Measurements from ENCODE around the gene GABRB2.
"Not testable (repeated sequence)": the region's sequence is repeated elsewhere in the genome, so short reads cannot be mapped to it uniquely, and the experiment has no call there.

Gene GABRB2

DNA sequence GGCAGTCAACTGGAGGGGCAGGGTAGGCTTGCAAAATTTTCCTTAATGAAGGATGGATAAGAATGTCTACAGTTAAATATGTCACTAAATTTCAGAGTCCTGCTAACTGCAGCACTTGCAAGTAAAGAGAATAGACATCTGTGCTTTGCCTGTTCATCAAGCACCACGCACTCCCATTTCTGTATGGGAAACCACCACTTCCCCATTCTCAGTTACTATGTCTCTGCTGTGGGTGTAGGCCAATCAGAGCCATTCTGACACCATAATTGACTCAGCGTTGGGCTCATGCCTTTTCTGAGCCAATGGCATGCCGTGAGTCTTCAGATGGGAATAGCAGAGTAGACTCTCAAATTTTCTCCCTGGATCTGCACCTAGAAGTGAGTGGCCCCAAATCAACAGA is 247.5 kb downstream of the GABRB2 start:
- no peak for DNase-seq (ENCODE audit: low read depth)

DNA sequence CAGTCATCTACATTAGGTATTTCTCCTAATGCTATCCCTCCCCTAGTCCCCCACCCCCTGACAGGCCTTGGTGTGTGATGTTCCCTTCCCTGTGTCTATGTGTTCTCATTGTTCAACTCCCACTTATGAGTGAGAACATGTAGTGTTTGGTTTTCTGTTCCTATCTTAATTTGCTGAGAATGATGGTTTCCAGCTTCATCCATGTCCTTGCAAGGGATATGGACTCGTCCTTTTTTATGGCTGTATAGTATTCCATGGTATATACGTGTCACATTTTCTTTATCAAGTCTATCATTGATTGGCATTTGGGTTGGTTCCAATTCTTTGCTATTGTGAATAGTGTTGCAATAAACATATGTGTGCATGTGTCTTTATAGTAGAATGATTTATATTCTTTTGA is 249.1 kb downstream of the GABRB2 start:
- DNase-seq (ENCODE audit: low read depth) = not testable (repeated sequence)

DNA sequence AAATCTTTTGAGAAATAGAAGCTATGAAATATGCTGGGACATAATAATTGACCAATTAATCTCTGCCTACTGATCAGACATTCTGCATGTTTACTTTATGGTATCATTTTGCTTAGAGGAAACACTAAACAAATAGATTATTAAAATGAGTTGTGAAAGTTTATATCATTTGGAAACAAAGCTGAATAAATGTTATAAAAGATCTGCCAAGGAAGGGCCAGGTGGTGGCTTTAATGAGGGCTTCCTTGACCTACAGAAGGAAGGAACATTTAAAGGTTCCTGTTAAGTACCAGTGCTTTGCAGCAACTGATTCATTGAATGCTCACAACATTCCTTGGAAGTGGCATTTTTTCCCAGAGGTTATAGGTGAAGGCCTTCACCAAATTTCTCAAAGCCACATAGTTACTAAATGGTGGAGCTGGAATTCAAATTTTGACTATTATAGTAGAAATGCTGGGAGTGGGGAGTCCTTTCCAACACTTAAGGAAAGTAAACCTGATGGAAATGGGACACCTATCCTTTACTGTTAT is 250.7 kb downstream of the GABRB2 start:
- no peak for DNase-seq (ENCODE audit: low read depth)

DNA sequence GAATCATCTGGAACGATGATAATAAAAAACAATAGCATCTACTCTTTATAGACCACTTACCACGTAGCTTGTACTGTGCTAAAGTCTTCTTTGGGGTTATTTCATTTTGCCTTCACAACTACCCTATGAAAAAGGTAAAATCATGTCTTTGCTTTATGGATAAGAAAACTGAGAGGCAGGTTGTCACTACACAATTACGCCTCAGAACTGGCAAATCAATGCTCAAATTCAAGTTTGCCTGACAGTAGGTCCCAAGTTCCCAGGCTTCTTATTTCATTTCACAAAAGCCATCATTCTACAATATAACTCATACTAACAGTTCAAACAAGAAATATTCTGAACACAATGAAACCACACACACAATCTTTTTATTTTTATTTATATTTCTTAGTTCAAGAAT is 258.5 kb downstream of the GABRB2 start:
- no peak for DNase-seq (ENCODE audit: low read depth)

DNA sequence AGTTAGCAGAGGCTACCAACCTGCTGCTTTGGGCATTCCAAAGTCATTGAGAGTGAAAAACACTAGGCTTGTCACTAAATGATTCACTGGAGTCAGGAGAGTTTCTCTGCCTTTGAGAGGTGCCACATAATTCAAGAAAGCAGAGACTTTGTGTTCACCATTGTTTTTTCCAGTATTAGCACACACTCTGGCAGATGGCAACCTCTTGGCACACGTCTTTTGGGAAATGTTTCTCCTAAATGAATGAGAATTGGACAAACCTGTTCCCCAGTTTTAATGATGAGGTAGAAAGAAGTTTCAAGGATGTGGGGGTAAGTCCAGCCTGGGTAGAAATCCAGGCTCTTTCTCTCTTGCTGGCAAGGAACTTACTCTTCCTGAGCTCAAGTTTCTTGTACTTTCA is 259.1 kb downstream of the GABRB2 start:
- DNase-seq (ENCODE audit: low read depth) = no peak

DNA sequence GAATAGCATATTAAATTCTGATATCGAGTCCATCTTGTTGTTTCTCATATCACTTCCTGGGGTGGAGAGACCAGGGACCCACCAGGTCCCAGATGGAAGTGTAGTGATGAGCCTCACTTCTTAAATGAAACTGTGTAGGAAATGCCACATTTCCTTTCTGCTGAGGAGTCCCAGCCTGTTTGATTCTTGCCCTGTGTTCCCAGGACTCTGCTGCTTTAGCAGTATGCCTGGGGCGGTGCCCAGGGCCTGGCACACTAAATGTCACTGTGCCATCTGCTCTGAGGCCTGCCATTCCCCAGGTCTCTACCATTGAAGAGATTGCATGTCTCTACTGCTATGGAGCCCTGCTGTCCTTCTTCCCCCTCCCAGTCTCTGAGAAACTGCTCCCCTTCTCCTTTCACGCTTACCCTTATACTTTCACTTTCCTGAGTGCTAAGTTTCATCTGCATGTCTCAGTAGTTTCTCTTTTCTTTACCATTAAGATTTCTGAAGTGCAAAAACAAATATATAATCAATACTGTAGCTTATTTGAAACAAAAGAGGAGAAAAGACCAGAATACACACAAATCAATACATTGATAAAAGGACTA is 260.4 kb downstream of the GABRB2 start:
- DNase-seq (ENCODE audit: low read depth) = no peak

DNA sequence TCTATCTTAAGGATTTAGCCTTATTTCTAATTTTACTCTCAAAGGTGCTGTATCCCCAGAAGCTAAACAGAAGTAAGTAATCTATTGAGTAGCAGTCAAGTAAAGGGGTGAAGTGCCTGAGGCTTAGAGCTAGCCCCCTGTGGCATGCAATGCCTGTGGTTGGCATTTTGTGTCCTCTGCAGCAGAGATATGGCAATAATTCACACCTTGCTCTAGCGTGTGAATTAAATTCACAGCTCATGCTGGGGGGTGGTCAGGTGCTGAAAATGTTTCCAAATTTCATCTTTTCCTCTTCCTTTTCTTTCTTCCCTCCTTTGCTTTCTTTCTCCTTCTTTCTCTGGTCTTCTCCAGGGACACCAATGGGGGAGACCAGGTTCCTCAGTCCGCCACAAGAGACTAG is 262.1 kb downstream of the GABRB2 start:
- DNase-seq (ENCODE audit: low read depth) = no peak

DNA sequence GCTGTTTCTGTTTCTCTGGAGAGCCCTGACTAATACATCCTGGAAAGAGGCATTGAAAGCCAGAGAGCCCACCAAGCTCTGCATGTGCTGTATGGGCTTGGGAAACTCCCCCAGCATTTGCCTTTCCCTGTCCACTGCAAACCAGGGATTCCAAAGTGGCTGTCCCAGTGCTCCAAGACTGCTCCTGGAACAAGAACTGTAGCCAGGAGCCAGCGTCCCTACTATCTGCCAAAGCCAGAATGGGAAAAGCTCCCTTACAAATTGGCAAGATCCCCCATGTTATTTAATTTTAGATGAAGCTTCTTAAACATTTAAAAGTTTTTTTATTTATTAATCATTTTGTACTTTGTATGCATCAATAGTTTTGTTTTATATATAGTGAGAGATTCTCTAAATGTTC is 263.2 kb downstream of the GABRB2 start:
- DNase-seq (ENCODE audit: low read depth) = no peak

DNA sequence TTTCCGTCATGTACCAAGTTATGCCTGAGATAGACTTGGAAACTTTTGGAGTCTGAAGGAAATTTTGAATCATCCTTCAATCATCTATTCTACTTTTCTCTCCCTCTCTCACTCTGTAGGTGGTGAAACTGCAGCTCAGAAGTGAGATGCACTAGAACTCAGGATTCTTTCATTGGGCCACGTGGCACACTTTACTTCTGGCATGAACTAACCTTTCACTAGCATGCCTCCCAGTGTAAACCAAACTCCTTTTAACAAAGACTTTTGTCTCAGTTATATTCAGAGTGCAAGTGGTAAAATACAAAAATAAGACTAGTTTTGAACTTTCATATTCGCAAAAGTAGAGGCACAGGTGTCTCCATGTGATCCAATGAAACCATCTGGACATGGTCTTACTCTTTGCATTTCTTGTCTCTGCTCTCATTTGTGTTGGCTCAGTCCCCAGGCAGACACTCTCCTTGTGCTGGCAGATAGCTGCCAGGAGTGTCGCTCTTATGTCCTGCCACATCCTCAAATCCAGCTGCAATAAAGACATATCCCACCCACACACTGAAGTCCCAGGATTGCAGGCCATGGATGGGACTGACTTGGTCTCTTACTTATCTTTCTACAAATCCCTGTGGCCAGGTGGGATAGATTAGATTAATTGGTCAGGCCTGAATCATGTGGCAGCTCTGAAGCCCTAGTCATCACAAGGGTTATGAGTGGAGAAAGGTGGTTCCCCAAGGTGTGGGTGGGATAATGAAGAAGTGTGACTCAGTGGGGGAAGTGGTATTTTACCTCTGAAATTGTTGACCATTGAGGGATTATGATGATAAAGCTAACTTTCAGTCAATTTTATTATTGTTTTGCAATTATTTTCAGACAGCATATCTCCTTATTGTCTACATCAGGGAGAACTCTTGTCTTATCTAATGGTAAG is 267.5 kb downstream of the GABRB2 start:
- no peak for DNase-seq (ENCODE audit: low read depth)

DNA sequence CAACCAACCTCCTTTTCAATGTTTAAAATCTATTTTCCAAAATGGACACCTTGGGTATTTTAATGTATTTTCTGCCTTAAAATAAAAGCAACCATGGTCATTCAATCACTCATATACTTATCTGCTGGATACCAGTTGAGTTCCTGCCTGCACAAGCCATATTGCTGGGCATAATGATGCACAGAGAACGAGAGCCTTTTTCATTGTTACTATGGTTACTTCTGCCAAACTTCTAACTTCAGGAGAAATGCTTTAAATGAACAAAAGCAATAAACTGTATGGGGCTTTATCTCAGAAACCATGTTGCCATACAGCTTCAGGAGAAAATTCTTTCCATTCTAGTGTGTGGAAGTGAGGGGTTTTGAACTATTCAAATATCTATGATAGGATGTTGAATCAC is 269.5 kb downstream of the GABRB2 start:
- no peak for DNase-seq (ENCODE audit: low read depth)

DNA sequence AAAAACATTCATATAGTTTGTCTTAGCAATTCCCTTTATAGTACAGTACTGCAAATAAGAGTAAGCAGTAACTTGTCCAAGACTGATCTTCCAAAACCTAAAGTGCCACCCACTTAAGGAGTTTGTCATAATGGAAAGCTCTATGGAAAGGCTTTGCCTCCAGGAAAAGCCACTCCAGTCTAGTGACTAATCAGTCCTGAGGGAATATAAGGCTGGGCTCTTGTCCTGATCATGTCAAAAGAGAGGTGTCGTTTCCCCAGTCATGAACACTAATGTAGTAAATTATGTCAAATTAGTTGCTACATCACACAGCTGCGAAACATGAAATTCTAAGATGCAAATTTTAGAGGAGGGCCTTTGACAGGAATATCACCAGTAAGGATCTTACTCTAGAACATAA is 271.6 kb downstream of the GABRB2 start:
- no peak for DNase-seq (ENCODE audit: low read depth)

DNA sequence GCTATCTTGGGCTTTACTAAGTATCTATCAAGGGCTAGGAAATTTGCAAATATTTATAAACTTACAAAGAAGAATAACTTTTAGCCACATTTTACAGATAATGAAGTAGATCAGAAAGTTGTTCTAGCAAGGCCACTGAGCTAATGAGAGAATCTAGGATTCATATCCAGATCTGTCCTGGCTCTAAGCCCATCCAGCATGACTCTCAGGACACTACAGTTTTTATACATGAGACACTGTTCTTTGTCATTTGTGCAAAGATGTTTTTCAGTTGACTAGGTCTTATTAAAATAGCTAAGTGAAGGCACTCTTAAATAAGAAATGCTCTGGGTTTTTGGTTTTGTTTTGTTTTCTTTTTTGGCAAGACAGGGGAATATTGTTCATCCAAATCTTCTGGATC is 273.1 kb downstream of the GABRB2 start:
- DNase-seq (ENCODE audit: low read depth) = no peak

DNA sequence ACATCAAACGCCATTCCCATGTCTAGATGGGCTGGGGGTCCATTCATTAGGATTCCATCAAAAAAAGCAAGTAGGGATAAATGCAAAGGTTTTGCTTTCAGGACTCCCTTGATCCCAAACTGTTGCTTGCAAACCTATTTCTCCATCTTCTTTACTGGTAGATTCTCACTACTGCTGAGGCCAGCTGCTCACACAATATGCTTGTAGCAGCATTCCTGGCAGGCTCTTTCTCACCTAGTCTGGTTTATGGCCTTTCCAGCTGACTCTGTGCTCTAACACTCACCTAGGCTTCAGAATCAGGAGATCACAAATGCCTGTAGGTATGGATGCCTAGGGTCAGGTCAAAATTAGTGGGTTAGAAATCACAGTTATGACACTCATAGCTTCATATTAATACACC is 274.7 kb downstream of the GABRB2 start:
- DNase-seq (ENCODE audit: low read depth) = no peak

DNA sequence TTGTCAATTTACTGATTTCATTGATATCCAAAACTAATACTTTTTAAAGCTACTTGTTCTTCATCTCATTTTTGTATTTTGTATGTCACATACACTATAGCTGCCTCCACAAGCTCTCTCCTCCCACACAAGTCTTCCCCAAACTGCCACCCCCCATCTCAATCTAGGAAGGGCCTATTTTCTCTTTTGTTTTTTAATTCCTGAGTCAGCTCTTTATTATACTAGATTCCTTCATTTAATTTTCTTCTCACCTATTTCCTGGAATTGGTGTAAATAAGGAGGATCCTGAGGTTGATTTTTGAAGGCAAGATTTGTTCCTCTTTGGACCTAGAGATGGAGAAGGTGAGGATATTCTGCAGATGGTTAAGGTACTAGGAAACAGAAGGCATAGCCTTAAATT is 277.4 kb downstream of the GABRB2 start:
- no peak for DNase-seq (ENCODE audit: low read depth)

DNA sequence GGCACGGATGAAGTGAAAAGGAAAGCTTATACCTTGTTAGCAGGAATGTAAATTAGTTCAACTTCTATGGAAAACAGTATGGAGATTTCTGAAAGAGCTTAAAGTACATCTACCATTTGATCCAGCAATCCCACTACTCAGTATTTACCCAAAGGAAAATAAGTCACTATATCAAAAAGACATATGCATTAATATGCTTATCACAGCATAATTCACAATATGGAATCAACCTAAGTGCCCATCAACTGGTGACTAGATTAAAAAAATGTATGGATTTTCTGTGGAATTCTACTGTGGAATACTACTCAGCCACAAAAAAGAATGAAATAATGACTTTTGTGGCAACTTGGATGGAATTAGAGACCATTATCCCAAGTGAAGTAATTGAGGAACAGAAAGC is 279.6 kb downstream of the GABRB2 start:
- no peak for DNase-seq (ENCODE audit: low read depth)

DNA sequence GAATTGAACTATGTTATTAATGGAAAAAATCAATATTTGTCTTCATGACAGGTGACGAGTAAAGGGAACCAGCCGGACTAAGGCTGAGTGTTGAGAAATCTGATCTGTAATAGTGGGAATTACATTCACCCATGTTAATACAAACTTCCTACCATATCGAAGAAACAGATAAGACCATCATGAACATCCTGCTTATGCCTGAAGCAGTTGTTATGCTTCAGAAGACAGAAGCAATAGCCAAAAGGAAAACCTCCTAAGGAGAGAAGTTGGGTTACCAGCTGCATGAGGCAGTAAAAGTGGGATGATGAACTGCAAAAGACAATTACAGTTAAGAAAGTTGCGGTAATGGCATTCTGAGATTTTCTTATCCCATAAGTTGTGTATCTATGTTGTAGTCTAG is 281.5 kb downstream of the GABRB2 start:
- DNase-seq (ENCODE audit: low read depth) = no peak

DNA sequence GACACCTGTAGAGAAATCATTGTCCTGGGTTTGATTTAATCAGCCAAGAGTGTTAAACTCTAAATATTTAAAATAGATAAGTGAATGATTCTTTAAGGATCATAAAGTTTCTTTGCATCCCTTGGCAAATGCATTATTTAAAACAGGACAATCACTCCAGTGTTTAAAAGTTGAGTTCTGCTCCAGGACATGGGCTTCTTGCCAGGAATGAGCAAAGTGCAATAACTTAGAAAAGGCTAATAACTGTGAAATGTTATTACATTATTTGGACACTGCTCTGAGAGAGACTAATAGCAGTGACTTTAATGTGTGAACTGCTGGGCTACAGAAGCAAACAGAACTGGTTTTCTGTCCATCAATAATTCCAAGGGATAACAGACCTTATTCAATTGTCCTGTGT is 283.3 kb downstream of the GABRB2 start:
- no peak for DNase-seq (ENCODE audit: low read depth)

DNA sequence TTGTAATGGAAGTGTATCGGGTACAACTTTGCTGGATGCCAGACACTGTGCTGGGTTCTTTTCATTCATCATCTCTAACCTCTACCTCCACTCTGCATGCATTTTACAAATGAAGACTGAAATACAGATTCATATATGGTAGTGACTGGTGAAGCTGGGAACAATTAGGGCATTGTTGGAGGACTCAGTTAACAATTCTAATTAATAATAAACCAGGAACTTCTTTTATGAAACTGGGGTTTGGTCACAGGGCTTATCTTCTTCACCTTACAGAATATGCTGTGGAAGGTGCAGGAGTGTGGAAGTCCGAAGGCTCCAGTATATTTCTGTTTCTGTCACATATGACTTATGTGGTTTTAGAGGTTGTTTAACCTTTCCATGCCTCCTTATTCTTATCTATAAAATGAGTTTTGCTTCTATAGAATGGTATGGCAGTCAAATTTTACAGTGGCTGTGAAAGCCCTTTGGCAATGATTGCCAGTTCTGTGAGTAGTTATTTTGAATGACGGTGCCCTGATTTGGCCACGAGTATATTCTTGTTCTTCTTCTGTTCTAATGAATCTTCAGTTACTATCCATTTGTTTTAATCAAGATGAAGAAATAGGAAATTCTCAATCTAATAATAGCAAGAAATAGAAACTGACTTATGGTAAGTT is 284.7 kb downstream of the GABRB2 start:
- no peak for DNase-seq (ENCODE audit: low read depth)

DNA sequence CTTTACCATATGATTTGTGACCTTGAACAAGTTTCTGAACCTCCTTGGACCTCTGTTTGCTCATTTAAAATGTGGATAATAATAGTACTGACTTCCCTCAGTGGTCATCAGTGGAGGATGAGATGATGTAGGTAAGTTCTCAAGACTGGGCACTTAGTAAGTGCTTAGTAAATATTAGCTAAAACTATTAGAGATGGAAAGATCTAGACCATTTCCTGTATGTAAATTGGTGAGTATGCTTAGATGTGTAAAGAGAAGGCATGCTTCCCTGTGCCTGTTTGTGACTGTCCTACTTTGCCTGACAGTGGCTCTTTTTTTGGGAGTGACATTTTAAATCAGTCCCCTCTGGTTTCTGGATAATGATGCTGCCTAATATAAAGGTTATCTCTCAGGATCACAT is 288.1 kb downstream of the GABRB2 start:
- no peak for DNase-seq (ENCODE audit: low read depth)

DNA sequence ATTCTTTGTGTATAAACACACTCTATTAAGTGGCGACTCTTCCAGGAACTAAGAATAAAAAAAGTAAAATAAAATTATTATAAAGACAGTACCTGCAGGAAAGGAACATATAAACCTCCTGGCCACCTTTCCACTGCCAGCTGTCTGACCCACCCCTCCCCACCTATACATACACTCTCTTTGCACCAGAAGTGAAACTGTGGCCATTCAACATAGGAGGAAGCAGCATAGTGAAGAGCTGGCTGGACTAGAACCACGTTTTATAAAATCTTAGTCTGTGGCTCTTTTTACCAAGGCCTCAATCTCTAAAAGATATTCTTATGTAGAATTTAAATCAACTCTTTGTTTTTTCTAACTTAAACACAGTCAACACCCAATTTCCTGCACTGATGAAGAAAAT is 289.6 kb downstream of the GABRB2 start:
- DNase-seq (ENCODE audit: low read depth) = no peak

DNA sequence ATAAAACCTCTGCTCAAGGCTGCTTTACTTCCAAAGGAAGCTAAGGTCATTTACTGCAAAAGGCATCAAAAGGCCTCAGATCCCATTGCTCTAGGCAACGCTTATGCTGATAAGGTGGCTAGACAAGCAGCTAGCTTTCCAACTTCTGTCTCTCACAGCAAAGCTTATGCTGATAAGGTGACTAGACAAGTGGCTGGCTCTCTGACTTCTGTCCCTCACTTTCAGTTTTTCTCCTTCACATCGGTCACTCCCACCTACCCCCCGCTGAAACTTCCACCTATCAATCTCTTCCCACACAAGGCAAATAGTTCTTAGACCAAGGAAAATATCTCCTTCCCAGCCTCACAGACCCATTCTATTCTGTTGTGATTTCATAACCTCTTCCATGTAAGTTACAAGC is 293.6 kb downstream of the GABRB2 start:
- not testable (repeated sequence) for DNase-seq (ENCODE audit: low read depth)

DNA sequence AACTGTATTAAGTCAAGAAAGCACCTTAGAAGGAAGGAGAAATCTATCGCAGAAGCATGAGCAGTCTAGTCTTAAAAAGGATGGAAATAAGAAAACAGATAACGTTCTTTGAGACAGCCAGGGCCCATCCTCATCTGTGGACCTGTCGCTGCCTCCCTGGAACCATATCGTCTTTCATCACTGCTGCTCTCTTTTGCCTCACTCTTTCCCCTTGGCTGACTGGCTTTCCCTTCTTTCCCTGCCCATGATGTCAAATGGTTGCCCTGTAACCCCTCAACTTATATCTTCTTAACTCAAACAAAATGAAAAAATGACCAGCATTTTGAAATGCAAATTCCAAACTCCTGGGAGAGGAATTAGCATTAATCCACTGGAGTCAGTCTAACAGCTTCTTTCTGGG is 299.8 kb downstream of the GABRB2 start:
- no peak for DNase-seq (ENCODE audit: low read depth)

DNA sequence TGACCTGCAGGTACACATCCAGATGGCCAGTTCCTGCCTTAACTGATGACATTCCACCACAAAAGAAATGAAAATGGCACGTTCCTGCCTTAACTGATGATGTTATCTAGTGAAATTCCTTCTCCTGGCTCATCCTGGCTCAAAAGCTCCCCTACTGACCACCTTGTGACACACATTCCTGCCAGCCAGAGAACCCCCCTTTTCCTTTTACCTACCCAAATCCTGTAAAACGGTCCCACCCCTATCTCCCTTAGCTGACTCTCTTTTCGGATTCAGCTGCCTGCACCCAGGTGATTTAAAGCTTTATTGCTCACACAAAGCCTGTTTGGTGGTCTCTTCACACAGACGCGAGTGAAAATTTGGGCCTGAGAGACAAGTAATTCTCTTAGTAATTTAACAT is 300.7 kb downstream of the GABRB2 start:
- not testable (repeated sequence) for DNase-seq (ENCODE audit: low read depth)
